ENCODE data around the gene OSBPL9.
"Not testable (repeated sequence)": the region's sequence is repeated elsewhere in the genome, so short reads cannot be mapped to it uniquely, and the experiment has no call there.

The OSBPL9 gene

GRCh38 chr1:51642739-51643142 lies 25.8 kb downstream of the OSBPL9 start:
- Histone ChIP-seq H3K9ac (ENCODE audit: low read length) (no peak overlapping the region), H3K27me3 (ENCODE audit: control insufficient read depth, insufficient read depth, low read length) (no peaks in the 10 kb centered on the region), H3K4me1 (ENCODE audit: control insufficient read depth, insufficient read depth, low read length) (no peaks in the 10 kb centered on the region), H3K9me3 (ENCODE audit: control insufficient read depth, low read length) (no peaks in the 10 kb centered on the region), H3K4me3 (ENCODE audit: low read length) (no peak overlapping the region), H3K36me3 (ENCODE audit: control insufficient read depth, insufficient read depth, low read length) (no peaks in the 10 kb centered on the region)

GRCh38 chr1:51643362-51643761 lies 26.5 kb downstream of the OSBPL9 start:
- Histone ChIP-seq H3K4me3 (ENCODE audit: low read length) (no peak overlapping the region), H3K4me1 (ENCODE audit: control insufficient read depth, insufficient read depth, low read length) (peaks cover 5% of the 10 kb centered on the region), H3K36me3 (ENCODE audit: control insufficient read depth, insufficient read depth, low read length) (no peaks in the 10 kb centered on the region), H3K27me3 (ENCODE audit: control insufficient read depth, insufficient read depth, low read length) (no peaks in the 10 kb centered on the region), H3K9me3 (ENCODE audit: control insufficient read depth, low read length) (no peaks in the 10 kb centered on the region), H3K9ac (ENCODE audit: low read length) (no peak overlapping the region)

- H3K9me3 ChIP-seq (ENCODE audit: control insufficient read depth, low read length) = no peaks in the 10 kb centered on the region
- H3K9ac ChIP-seq (ENCODE audit: low read length) = no peak overlapping the region
- H3K36me3 ChIP-seq (ENCODE audit: control insufficient read depth, insufficient read depth, low read length) = no peaks in the 10 kb centered on the region
- H3K4me3 ChIP-seq (ENCODE audit: low read length) = no peak overlapping the region
- no peaks in the 10 kb centered on the region for H3K27me3 ChIP-seq (ENCODE audit: control insufficient read depth, insufficient read depth, low read length)
- peaks cover 11% of the 10 kb centered on the region for H3K4me1 ChIP-seq (ENCODE audit: control insufficient read depth, insufficient read depth, low read length)
Observed at GRCh38 chr1:51644020-51644419, 27.1 kb downstream of the OSBPL9 start.

- no peaks in the 10 kb centered on the region for H3K27me3 ChIP-seq (ENCODE audit: control insufficient read depth, insufficient read depth, low read length)
- H3K9me3 ChIP-seq (ENCODE audit: control insufficient read depth, low read length) = no peaks in the 10 kb centered on the region
- no peak overlapping the region for H3K4me3 ChIP-seq (ENCODE audit: low read length)
- peaks cover 17% of the 10 kb centered on the region for H3K4me1 ChIP-seq (ENCODE audit: control insufficient read depth, insufficient read depth, low read length)
- H3K9ac ChIP-seq (ENCODE audit: low read length) = no peak overlapping the region
- no peaks in the 10 kb centered on the region for H3K36me3 ChIP-seq (ENCODE audit: control insufficient read depth, insufficient read depth, low read length)
Observed at GRCh38 chr1:51644533-51645197, 27.8 kb downstream of the OSBPL9 start.

GRCh38 chr1:51646592-51646991 lies 29.7 kb downstream of the OSBPL9 start:
- H3K4me1 ChIP-seq (ENCODE audit: control insufficient read depth, insufficient read depth, low read length) = peaks cover 23% of the 10 kb centered on the region
- not testable (repeated sequence) for H3K9ac ChIP-seq (ENCODE audit: low read length); H3K27me3 ChIP-seq (ENCODE audit: control insufficient read depth, insufficient read depth, low read length); H3K4me3 ChIP-seq (ENCODE audit: low read length); H3K36me3 ChIP-seq (ENCODE audit: control insufficient read depth, insufficient read depth, low read length); H3K9me3 ChIP-seq (ENCODE audit: control insufficient read depth, low read length)

- Histone ChIP-seq H3K4me1 (ENCODE audit: control insufficient read depth, insufficient read depth, low read length) (peaks cover 23% of the 10 kb centered on the region), H3K36me3 (ENCODE audit: control insufficient read depth, insufficient read depth, low read length) (no peaks in the 10 kb centered on the region), H3K9ac (ENCODE audit: low read length) (no peak overlapping the region), H3K9me3 (ENCODE audit: control insufficient read depth, low read length) (no peaks in the 10 kb centered on the region), H3K4me3 (ENCODE audit: low read length) (no peak overlapping the region), H3K27me3 (ENCODE audit: control insufficient read depth, insufficient read depth, low read length) (no peaks in the 10 kb centered on the region)
Observed at GRCh38 chr1:51648180-51649109, 31.6 kb downstream of the OSBPL9 start.

- H3K9ac ChIP-seq (ENCODE audit: low read length) = no peak overlapping the region
- peaks cover 23% of the 10 kb centered on the region for H3K4me1 ChIP-seq (ENCODE audit: control insufficient read depth, insufficient read depth, low read length)
- H3K9me3 ChIP-seq (ENCODE audit: control insufficient read depth, low read length) = no peaks in the 10 kb centered on the region
- no peak overlapping the region for H3K4me3 ChIP-seq (ENCODE audit: low read length)
- H3K36me3 ChIP-seq (ENCODE audit: control insufficient read depth, insufficient read depth, low read length) = no peaks in the 10 kb centered on the region
- no peaks in the 10 kb centered on the region for H3K27me3 ChIP-seq (ENCODE audit: control insufficient read depth, insufficient read depth, low read length)
Observed at GRCh38 chr1:51649593-51650091, 32.8 kb downstream of the OSBPL9 start.

GRCh38 chr1:51650198-51650597 lies 33.3 kb downstream of the OSBPL9 start:
- H3K27me3 ChIP-seq (ENCODE audit: control insufficient read depth, insufficient read depth, low read length) = no peaks in the 10 kb centered on the region
- peaks cover 23% of the 10 kb centered on the region for H3K4me1 ChIP-seq (ENCODE audit: control insufficient read depth, insufficient read depth, low read length)
- no peaks in the 10 kb centered on the region for H3K9me3 ChIP-seq (ENCODE audit: control insufficient read depth, low read length)

GRCh38 chr1:51651552-51651942 lies 34.7 kb downstream of the OSBPL9 start:
- Histone ChIP-seq H3K27me3 (ENCODE audit: control insufficient read depth, insufficient read depth, low read length) (no peaks in the 10 kb centered on the region), H3K36me3 (ENCODE audit: control insufficient read depth, insufficient read depth, low read length) (no peaks in the 10 kb centered on the region), H3K4me3 (ENCODE audit: low read length) (no peak overlapping the region), H3K4me1 (ENCODE audit: control insufficient read depth, insufficient read depth, low read length) (peaks cover 23% of the 10 kb centered on the region), H3K9me3 (ENCODE audit: control insufficient read depth, low read length) (no peaks in the 10 kb centered on the region), H3K9ac (ENCODE audit: low read length) (no peak overlapping the region)

More at GRCh38 chr1:51650198-51650597, 33.3 kb downstream of the OSBPL9 start:
- Histone ChIP-seq H3K9ac (ENCODE audit: low read length) (no peak overlapping the region), H3K4me3 (ENCODE audit: low read length) (no peak overlapping the region), H3K36me3 (ENCODE audit: control insufficient read depth, insufficient read depth, low read length) (no peaks in the 10 kb centered on the region)

- peaks cover 23% of the 10 kb centered on the region for H3K4me1 ChIP-seq (ENCODE audit: control insufficient read depth, insufficient read depth, low read length)
- H3K27me3 ChIP-seq (ENCODE audit: control insufficient read depth, insufficient read depth, low read length) = no peaks in the 10 kb centered on the region
- H3K36me3 ChIP-seq (ENCODE audit: control insufficient read depth, insufficient read depth, low read length) = no peaks in the 10 kb centered on the region
- no peak overlapping the region for H3K4me3 ChIP-seq (ENCODE audit: low read length)
- H3K9ac ChIP-seq (ENCODE audit: low read length) = no peak overlapping the region
- no peaks in the 10 kb centered on the region for H3K9me3 ChIP-seq (ENCODE audit: control insufficient read depth, low read length)
Observed at GRCh38 chr1:51652599-51652998, 35.7 kb downstream of the OSBPL9 start.

GRCh38 chr1:51653127-51653526 lies 36.2 kb downstream of the OSBPL9 start:
- Histone ChIP-seq H3K9me3 (ENCODE audit: control insufficient read depth, low read length) (no peaks in the 10 kb centered on the region), H3K4me1 (ENCODE audit: control insufficient read depth, insufficient read depth, low read length) (peaks cover 20% of the 10 kb centered on the region), H3K27me3 (ENCODE audit: control insufficient read depth, insufficient read depth, low read length) (no peaks in the 10 kb centered on the region), H3K9ac (ENCODE audit: low read length) (no peak overlapping the region), H3K36me3 (ENCODE audit: control insufficient read depth, insufficient read depth, low read length) (no peaks in the 10 kb centered on the region), H3K4me3 (ENCODE audit: low read length) (no peak overlapping the region)

GRCh38 chr1:51654000-51654399 lies 37.1 kb downstream of the OSBPL9 start:
- H3K27me3 ChIP-seq (ENCODE audit: control insufficient read depth, insufficient read depth, low read length) = no peaks in the 10 kb centered on the region
- H3K36me3 ChIP-seq (ENCODE audit: control insufficient read depth, insufficient read depth, low read length) = no peaks in the 10 kb centered on the region
- H3K9ac ChIP-seq (ENCODE audit: low read length) = no peak overlapping the region
- no peaks in the 10 kb centered on the region for H3K9me3 ChIP-seq (ENCODE audit: control insufficient read depth, low read length)
- H3K4me1 ChIP-seq (ENCODE audit: control insufficient read depth, insufficient read depth, low read length) = peaks cover 12% of the 10 kb centered on the region
- H3K4me3 ChIP-seq (ENCODE audit: low read length) = no peak overlapping the region

Data from mucosa of stomach (tissue), 1 donor.